H1 (cell line): ENCODE measurements around the gene SNX13. TPM values are rescaled to one million over a fixed set of nuclear protein-coding genes. Genes with fewer than 3 reads are reported as not detected.

Experiments used
- CTCF ChIA-PET: fragments of 300-600 bp; sonication (Branson Sonifier 250); formaldehyde crosslinking; loops from one replicate; lab custom pipeline; 2021; ENCODE audit not compliant: partially characterized antibody; lab: Charles Lee
- POLR2A ChIA-PET: fragments of 300-600 bp; sonication (Branson Sonifier 250); formaldehyde crosslinking; loops from one replicate; lab custom pipeline; 2021; ENCODE audit warnings: inconsistent platforms; ENCODE audit not compliant: partially characterized antibody; lab: Charles Lee
- DNase-seq, 2 experiments: peaks; one replicate each; pipeline versions ENCODE4 v3.0.0 to v3.0.0-alpha.2; 2010 to 2022; ENCODE audit warnings: low spot score in 2 of 2, low read depth in 1 of 2, mixed read lengths in 1 of 2
- FAIRE-seq: peaks from 2 replicates; lab custom pipeline; 2011; peaks lifted over from hg19 to GRCh38; lab: Jason Lieb, UNC
- H2AFZ ChIP-seq: 2 replicates; pipeline ENCODE4 v1.8.1; 2012; ENCODE audit warnings: low read length, inconsistent platforms
- H2AK5ac ChIP-seq: 2 replicates; pipeline ENCODE4 v1.6.1; 2013; ENCODE audit warnings: low read depth, low read length
- H2BK120ac ChIP-seq: replicated peaks from 2 replicates; pipeline ENCODE3; 2013; ENCODE audit warnings: low read depth, low read length, inconsistent platforms
- H2BK12ac ChIP-seq: 2 replicates; pipeline ENCODE4 v1.6.1; 2013; ENCODE audit warnings: low read depth, low read length
- H2BK15ac ChIP-seq: 2 replicates; pipeline ENCODE4 v1.6.1; 2013; ENCODE audit warnings: low read length
- H2BK20ac ChIP-seq: 2 replicates; pipeline ENCODE4 v1.6.1; 2013; ENCODE audit warnings: low read length
- H2BK5ac ChIP-seq: 2 replicates; pipeline ENCODE4 v1.6.1; 2013; ENCODE audit warnings: low read depth, low read length
- H3K14ac ChIP-seq: 2 replicates; pipeline ENCODE4 v1.6.1; 2013; ENCODE audit warnings: inconsistent platforms; ENCODE audit not compliant: insufficient read length
- H3K18ac ChIP-seq: 2 replicates; pipeline ENCODE4 v1.6.1; 2013; ENCODE audit warnings: low read length; ENCODE audit errors: extremely low read depth
- H3K23ac ChIP-seq: 2 replicates; pipeline ENCODE4 v1.6.1; 2013; ENCODE audit warnings: inconsistent platforms; ENCODE audit not compliant: insufficient read length
- H3K23me2 ChIP-seq: 2 replicates; pipeline ENCODE4 v1.6.1; 2013; ENCODE audit warnings: low read depth, low read length
- H3K27ac ChIP-seq: 2 replicates; pipeline ENCODE4 v1.6.1; 2011; ENCODE audit warnings: low read depth, low read length, inconsistent platforms
- H3K27me3 ChIP-seq, 4 experiments: replicated peaks in 1 of 4; 1 replicate in 1 of 4; 2 replicates in 3 of 4; pipeline versions ENCODE4 v1.6.1 to v1.8.1; 2011 to 2013; ENCODE audit warnings: low read length in 3 of 4, mild to moderate bottlenecking in 3 of 4, inconsistent platforms in 2 of 4, mixed read lengths in 2 of 4, moderate library complexity in 1 of 4; ENCODE audit not compliant: control insufficient read depth in 3 of 4, insufficient read depth in 3 of 4; ENCODE audit errors: extremely low read depth in 1 of 4
- H3K36me3 ChIP-seq, 4 experiments: 2 replicates each; pipeline versions ENCODE4 v1.6.1 to v1.8.1; 2011 to 2013; ENCODE audit warnings: mild to moderate bottlenecking in 4 of 4, low read length in 3 of 4, moderate library complexity in 2 of 4, control low read depth in 1 of 4, inconsistent platforms in 1 of 4; ENCODE audit not compliant: insufficient read depth in 4 of 4, control insufficient read depth in 2 of 4
- H3K4ac ChIP-seq: replicated peaks from 2 replicates; pipeline ENCODE3; 2013; ENCODE audit warnings: low read length, low read depth, mixed read lengths, inconsistent platforms; ENCODE audit not compliant: insufficient read length
- H3K4me1 ChIP-seq, 4 experiments: replicated peaks in 1 of 4; 1 replicate in 1 of 4; 2 replicates in 3 of 4; pipeline versions ENCODE4 v1.6.1 to v1.8.1; 2011 to 2013; ENCODE audit warnings: low read length in 3 of 4, inconsistent platforms in 2 of 4, mixed read lengths in 1 of 4; ENCODE audit not compliant: insufficient read depth in 4 of 4, control insufficient read depth in 3 of 4
- H3K4me2 ChIP-seq, 2 experiments: 2 replicates each; pipeline versions ENCODE4 v1.6.1 to v1.8.1; 2011 to 2013; ENCODE audit warnings: low read depth in 2 of 2, low read length in 2 of 2, control low read depth in 1 of 2, inconsistent platforms in 1 of 2, mild to moderate bottlenecking in 1 of 2; ENCODE audit not compliant: insufficient read depth in 1 of 2
- H3K4me3 ChIP-seq, 4 experiments: fragments of 200-600, 300-600 bp in 1 of 4; sonication (generic), shearing (Covaris generic), sonication (Bioruptor Twin) in 1 of 4; 2 replicates each; pipeline versions ENCODE4 v1.5.1 to v1.8.1; 2011 to 2016; ENCODE audit warnings: low read length in 4 of 4, low read depth in 3 of 4, control low read depth in 2 of 4, inconsistent platforms in 2 of 4, mild to moderate bottlenecking in 2 of 4, mixed read lengths in 1 of 4, moderate library complexity in 1 of 4; ENCODE audit not compliant: insufficient read depth in 2 of 4; ENCODE audit errors: extremely low read depth in 1 of 4
- H3K56ac ChIP-seq: replicated peaks from 2 replicates; pipeline ENCODE3; 2013; ENCODE audit warnings: low read depth, mild to moderate bottlenecking, mixed read lengths, low read length, inconsistent platforms; ENCODE audit not compliant: insufficient read length
- H3K79me1 ChIP-seq: 2 replicates; pipeline ENCODE4 v1.6.1; 2013; ENCODE audit warnings: low read depth, low read length, control low read depth
- H3K79me2 ChIP-seq, 2 experiments: 2 replicates each; pipeline versions ENCODE4 v1.6.1 to v1.8.1; 2012 to 2013; ENCODE audit warnings: low read length in 2 of 2, mild to moderate bottlenecking in 2 of 2, inconsistent platforms in 1 of 2; ENCODE audit not compliant: insufficient read depth in 2 of 2, control insufficient read depth in 1 of 2
- H3K9ac ChIP-seq, 4 experiments: replicated peaks in 1 of 4; 1 replicate in 1 of 4; 2 replicates in 3 of 4; pipeline versions ENCODE4 v1.6.1 to v1.8.1; 2011 to 2013; ENCODE audit warnings: low read depth in 3 of 4, low read length in 3 of 4, control low read depth in 2 of 4, mild to moderate bottlenecking in 2 of 4, moderate library complexity in 2 of 4, inconsistent platforms in 1 of 4; ENCODE audit errors: extremely low read depth in 1 of 4
- H3K9me3 ChIP-seq, 2 experiments: 2 replicates each; pipeline versions ENCODE4 v1.6.1 to v1.8.1; 2012 to 2013; ENCODE audit warnings: mild to moderate bottlenecking in 2 of 2, moderate library complexity in 2 of 2, control low read depth in 1 of 2, inconsistent platforms in 1 of 2, low read depth in 1 of 2, low read length in 1 of 2, mixed read lengths in 1 of 2; ENCODE audit not compliant: insufficient read depth in 2 of 2
- H4K20me1 ChIP-seq, 2 experiments: replicated peaks in 1 of 2; 2 replicates each; pipeline versions ENCODE3 to v1.8.1; 2011 to 2013; ENCODE audit warnings: inconsistent platforms in 2 of 2, low read length in 2 of 2, mild to moderate bottlenecking in 1 of 2; ENCODE audit not compliant: insufficient read depth in 2 of 2, control insufficient read depth in 1 of 2
- H4K5ac ChIP-seq: 2 replicates; pipeline ENCODE4 v1.6.1; 2013; ENCODE audit warnings: low read length, low read depth, mixed read lengths, inconsistent platforms; ENCODE audit not compliant: insufficient read length
- H4K8ac ChIP-seq: 2 replicates; pipeline ENCODE4 v1.8.0; 2013; ENCODE audit warnings: mild to moderate bottlenecking, moderate library complexity, low read length, inconsistent platforms; ENCODE audit not compliant: insufficient read depth; ENCODE audit errors: extremely low read depth
- H4K91ac ChIP-seq: replicated peaks from 2 replicates; pipeline ENCODE3; 2013; ENCODE audit warnings: low read length, mixed read lengths, inconsistent platforms; ENCODE audit not compliant: insufficient read length
- ATF3 ChIP-seq: IDR thresholded peaks from 2 replicates; pipeline ENCODE4 v1.6.1; 2011; ENCODE audit warnings: low read depth, mild to moderate bottlenecking, low read length; ENCODE audit not compliant: insufficient read depth
- BACH1 ChIP-seq: IDR thresholded peaks from 2 replicates; pipeline ENCODE4 v1.6.1; 2012; ENCODE audit warnings: low read length, improper control_type of control experiment
- E2F6 ChIP-seq: IDR thresholded peaks from 2 replicates; pipeline ENCODE4 v1.6.1; 2012; ENCODE audit warnings: inconsistent platforms
- EGR1 ChIP-seq: IDR thresholded peaks from 2 replicates; pipeline ENCODE4 v1.6.1; 2011; ENCODE audit warnings: low read depth, low read length, borderline replicate concordance
- EP300 ChIP-seq, 2 experiments: IDR thresholded peaks; 1 replicate in 1 of 2; 2 replicates in 1 of 2; pipeline ENCODE4 v1.6.1; 2011 to 2012; ENCODE audit warnings: low read depth in 2 of 2, low read length in 2 of 2, mild to moderate bottlenecking in 2 of 2, borderline replicate concordance in 1 of 2, inconsistent platforms in 1 of 2, moderate library complexity in 1 of 2
- EZH2 ChIP-seq: fragments of 200-600 bp; sonication (generic); IDR thresholded peaks from 2 replicates; pipeline ENCODE4 v1.7.1; 2012; ENCODE audit warnings: low read depth, mild to moderate bottlenecking, moderate library complexity, low read length, inconsistent platforms; ENCODE audit not compliant: severe bottlenecking
- GTF2F1 ChIP-seq: IDR thresholded peaks from 2 replicates; pipeline ENCODE4 v1.6.1; 2012; ENCODE audit warnings: low read depth, low read length, improper control_type of control experiment, borderline replicate concordance
- MAFK ChIP-seq: IDR thresholded peaks from 2 replicates; pipeline ENCODE4 v1.6.1; 2012; ENCODE audit warnings: low read depth, mild to moderate bottlenecking, improper control_type of control experiment, low read length
- NANOG ChIP-seq: IDR thresholded peaks from 2 replicates; pipeline ENCODE4 v1.6.1; 2011; ENCODE audit warnings: low read length, low read depth, mild to moderate bottlenecking, inconsistent platforms; ENCODE audit not compliant: insufficient read depth, poor library complexity, severe bottlenecking
- NRF1 ChIP-seq: IDR thresholded peaks from 2 replicates; pipeline ENCODE4 v1.6.1; 2011; ENCODE audit warnings: mild to moderate bottlenecking, low read depth, low read length, improper control_type of control experiment
- RBBP5 ChIP-seq: IDR thresholded peaks from 2 replicates; pipeline ENCODE4 v1.7.1; 2012; ENCODE audit warnings: low read depth, mild to moderate bottlenecking, inconsistent platforms, low read length, moderate library complexity, borderline replicate concordance
- RNF2 ChIP-seq: fragments of 200-900, 300-1000 bp; sonication (generic); IDR thresholded peaks from 2 replicates; pipeline ENCODE4 v1.7.1; 2016; ENCODE audit warnings: borderline replicate concordance, low read depth, mild to moderate bottlenecking, antibody characterized with exemption, low read length; ENCODE audit not compliant: poor library complexity, severe bottlenecking; ENCODE audit errors: missing control alignments
- WGBS, 2 experiments: shearing (Covaris generic) in 1 of 2; methylation state at CpG; one replicate each; pipeline versions ENCODE4 v1.1.6 to v1.1.7; 2013 to 2015; ENCODE audit warnings: low lambda C conversion rate in 2 of 2, mixed read lengths in 2 of 2, inconsistent platforms in 1 of 2, low coverage in 1 of 2, missing lambda C conversion rate in 1 of 2; ENCODE audit not compliant: insufficient replicate concordance in 2 of 2, insufficient coverage in 1 of 2, insufficient read length in 1 of 2; ENCODE audit errors: extremely low coverage in 1 of 2, missing lambda C conversion rate in 1 of 2; 5-methylcytosine and 5-hydroxymethylcytosine counted together
- polyA plus RNA-seq, 7 experiments: library from polyadenylated mRNA; depleted of rRNA in 3 of 7; stranded (reverse) in 5 of 7; unstranded in 2 of 7; fragments of >200 nt in 5 of 7; fragments of 200-250 nt in 2 of 7; gene quantifications; 1 replicate in 5 of 7; 2 replicates in 1 of 7; 4 replicates in 1 of 7; pipeline versions ENCODE4 v1.2.1 to v1.2.3, GENCODE V29; 2011 to 2013; ENCODE audit warnings: missing spikeins in 2 of 7, mixed read lengths in 2 of 7
- total RNA-seq: library from RNA; stranded (reverse); fragmentation: NEBNext Ultra II Directional; extraction: Animal tissue kit (Norgen Biotek cat#: 25700); gene quantifications from 2 replicates; pipeline ENCODE4 v1.2.1, GENCODE V29; 2021

SNX13 gene
- total and polyA plus RNA-seq, 2 of the 8 experiments (the other 6 are each of a cell fraction or from before 2014, with no cell fraction given) = 5.5 to 27.4 TPM

- Histone ChIP-seq H3K79me2 (peaks cover 5 to 98% of the 10 kb centered on the region in 2 experiments; a peak in 3 of 4 replicates), H3K4ac (no peak overlapping the region), H4K5ac (no peak overlapping the region), H2BK5ac (no peak overlapping the region), H4K20me1 (no peaks in the 10 kb centered on the region), H2AK5ac (no peak overlapping the region), H3K27me3 (no peaks in the 10 kb centered on the region), H2BK12ac (no peak overlapping the region), H3K9ac (no peak overlapping the region), H3K79me1 (peaks cover 4% of the 10 kb centered on the region; the same call in 1 of the 2 replicates), H3K56ac (no peak overlapping the region), H3K4me1 (peaks cover 0 to 4% (median 3%) of the 10 kb centered on the region in 4 experiments; a peak in 4 of 7 replicates), H3K23me2 (no peaks in the 10 kb centered on the region), H4K8ac (no peak overlapping the region), H3K18ac (no peak overlapping the region), H2AFZ (no peak overlapping the region), H4K91ac (no peak overlapping the region), H3K27ac (no peak overlapping the region), H3K9me3 (no peaks in the 10 kb centered on the region), H2BK120ac (no peak overlapping the region), H3K4me3 (no peak overlapping the region), H2BK15ac (no peak overlapping the region), H2BK20ac (no peak overlapping the region), H3K36me3 (no peaks in the 10 kb centered on the region), H3K23ac (no peak overlapping the region), H3K4me2 (no peak overlapping the region), H3K14ac (no peak overlapping the region)
- WGBS, 2 experiments = 86% methylated on average over 2 of the region's 2 CpGs; no CpG with 5 or more reads in 1 of the 2 experiments
- ChIA-PET POLR2A (no interaction called here), CTCF (interaction anchor here (1.4 kb wide), 1 partner anchor 12 kb away, joined by 3 read pairs; no protein-coding TSS in a partner anchor)
- DNase-seq (no peak), FAIRE-seq (no peak)
- TF ChIP-seq EGR1 = no peak
- TF ChIP-seq EZH2 = no peak
- no peak for TF ChIP-seq NRF1
- TF ChIP-seq MAFK = no peak
- no peak for TF ChIP-seq ATF3
- TF ChIP-seq BACH1 = no peak
- no peak for TF ChIP-seq GTF2F1
- no peak for TF ChIP-seq RNF2
- TF ChIP-seq RBBP5 = no peak
- no peak for TF ChIP-seq NANOG
- TF ChIP-seq EP300 (IDR thresholded peaks at IDR 0.05; ENCODE audit: borderline replicate concordance in 1 of 2, low read depth in 2 of 2, low read length in 2 of 2) = no peak
- TF ChIP-seq E2F6 = no peak
Observed at GRCh38 chr7:17932770-17933169, 7.5 kb downstream of the SNX13 start.
